ENCODE measurements around the gene HTRA3. TPM values are rescaled to one million over a fixed set of nuclear protein-coding genes. Genes with fewer than 3 reads are reported as not detected.

Gene HTRA3
- total and polyA plus RNA-seq, 2 experiments from 2014 or later, result 19.4 to 34.9 TPM

DNA sequence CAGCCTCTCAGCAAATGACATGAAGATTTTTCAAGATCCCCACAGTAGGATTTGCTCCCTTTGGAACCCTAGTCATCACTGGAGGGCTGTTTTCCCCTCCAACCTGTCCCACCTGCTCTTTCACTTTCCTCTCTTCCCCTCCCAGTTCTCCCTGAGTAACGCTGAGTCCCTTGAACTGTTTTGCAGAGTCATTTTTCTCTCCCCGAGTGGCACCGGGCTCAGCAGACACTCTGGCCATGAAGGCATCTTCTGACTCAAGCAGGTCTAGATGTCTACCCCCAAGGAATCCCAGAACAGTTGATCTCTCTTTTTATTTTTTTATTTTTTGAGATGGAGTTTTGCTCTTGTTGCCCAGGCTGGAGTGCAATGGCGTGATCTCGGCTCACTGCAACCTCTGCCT lies 52.2 kb downstream of the HTRA3 start:
- H3K4me1 ChIP-seq (ENCODE audit: insufficient read depth), result peaks cover under 1% of the 10 kb centered on the region
- 89% methylated on average over 5 of the region's 5 CpGs for WGBS (ENCODE audit: low lambda C conversion rate, missing lambda C conversion rate)
- no peaks in the 10 kb centered on the region for H4K20me1 ChIP-seq (ENCODE audit: insufficient read depth, poor library complexity, severe bottlenecking)
- H3K4me3 ChIP-seq, result no peak overlapping the region
- TF ChIP-seq EZH2phosphoT487 (IDR thresholded peaks at IDR 0.05; ENCODE audit: low read depth, severe bottlenecking, unreplicated experiment), result no peak
- TF ChIP-seq, protein P1, sequence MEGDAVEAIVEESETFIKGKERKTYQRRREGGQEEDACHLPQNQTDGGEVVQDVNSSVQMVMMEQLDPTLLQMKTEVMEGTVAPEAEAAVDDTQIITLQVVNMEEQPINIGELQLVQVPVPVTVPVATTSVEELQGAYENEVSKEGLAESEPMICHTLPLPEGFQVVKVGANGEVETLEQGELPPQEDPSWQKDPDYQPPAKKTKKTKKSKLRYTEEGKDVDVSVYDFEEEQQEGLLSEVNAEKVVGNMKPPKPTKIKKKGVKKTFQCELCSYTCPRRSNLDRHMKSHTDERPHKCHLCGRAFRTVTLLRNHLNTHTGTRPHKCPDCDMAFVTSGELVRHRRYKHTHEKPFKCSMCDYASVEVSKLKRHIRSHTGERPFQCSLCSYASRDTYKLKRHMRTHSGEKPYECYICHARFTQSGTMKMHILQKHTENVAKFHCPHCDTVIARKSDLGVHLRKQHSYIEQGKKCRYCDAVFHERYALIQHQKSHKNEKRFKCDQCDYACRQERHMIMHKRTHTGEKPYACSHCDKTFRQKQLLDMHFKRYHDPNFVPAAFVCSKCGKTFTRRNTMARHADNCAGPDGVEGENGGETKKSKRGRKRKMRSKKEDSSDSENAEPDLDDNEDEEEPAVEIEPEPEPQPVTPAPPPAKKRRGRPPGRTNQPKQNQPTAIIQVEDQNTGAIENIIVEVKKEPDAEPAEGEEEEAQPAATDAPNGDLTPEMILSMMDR (IDR thresholded peaks at IDR 0.05; ENCODE audit: poor library complexity), result no peak
- TF ChIP-seq EZH2 (IDR thresholded peaks at IDR 0.05; ENCODE audit: borderline replicate concordance), result no peak
- H3K79me2 ChIP-seq, result no peaks in the 10 kb centered on the region
- H3K9me2 ChIP-seq (replicated peaks; ENCODE audit: insufficient read depth), result no peaks in the 10 kb centered on the region
- no peaks in the 10 kb centered on the region for H3K9me3 ChIP-seq (ENCODE audit: low read depth)
- no peak overlapping the region for H3K4me2 ChIP-seq
- no peak overlapping the region for H2AFZ ChIP-seq
- no peaks in the 10 kb centered on the region for H3K27me3 ChIP-seq
- no peak for DNase-seq (ENCODE audit: low spot score)
- H3K36me3 ChIP-seq (replicated peaks; ENCODE audit: insufficient read depth, low read depth), result no peaks in the 10 kb centered on the region
- H3K27ac ChIP-seq, result no peak overlapping the region

DNA sequence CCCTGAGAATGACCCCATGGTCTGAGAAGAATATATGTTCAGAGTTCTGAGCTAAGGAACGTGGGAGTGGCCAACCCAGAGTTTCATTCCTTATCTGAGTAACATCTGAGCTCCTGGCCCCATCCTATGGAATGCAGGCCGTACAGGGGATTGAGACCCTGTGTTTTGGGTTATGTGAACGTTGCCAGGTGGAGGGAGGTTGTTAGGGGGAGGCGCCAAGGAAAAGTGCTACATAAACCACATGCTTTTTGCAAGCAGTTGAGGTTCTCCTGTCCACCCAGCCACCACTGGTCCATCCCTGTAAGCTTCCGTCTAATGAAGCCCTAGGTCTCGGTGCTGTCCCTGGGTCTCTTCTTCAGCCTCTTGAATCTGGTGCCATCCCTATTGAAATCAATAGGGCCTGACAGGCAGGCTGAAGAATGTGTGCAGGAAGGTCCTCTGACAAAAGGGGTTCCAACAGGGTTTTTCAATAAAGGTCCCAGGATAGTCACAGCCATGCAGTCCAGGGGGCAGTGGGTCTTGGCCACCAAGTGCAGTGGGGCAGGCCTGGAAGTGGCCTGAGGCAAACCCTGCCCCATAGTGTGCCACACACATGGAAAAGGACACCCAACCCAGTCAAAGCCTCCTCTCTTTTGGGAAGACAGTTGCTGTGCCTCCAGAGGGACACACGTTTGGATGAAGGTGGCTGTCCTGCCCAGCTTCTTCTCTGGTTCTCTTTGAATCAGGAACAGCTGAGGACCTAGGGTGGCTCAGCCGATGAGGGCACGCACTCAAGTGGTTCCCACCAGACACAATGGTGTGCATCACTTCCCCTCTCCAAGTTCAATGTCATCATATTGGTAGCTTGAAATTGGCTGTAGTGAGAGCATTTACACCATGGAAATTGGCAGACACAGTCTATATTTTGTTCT lies 53.5 kb downstream of the HTRA3 start:
- no peak for DNase-seq (ENCODE audit: low spot score)
- H3K27ac ChIP-seq, result no peak overlapping the region
- TF ChIP-seq EZH2phosphoT487 (IDR thresholded peaks at IDR 0.05; ENCODE audit: low read depth, severe bottlenecking, unreplicated experiment), result no peak
- TF ChIP-seq EZH2 (IDR thresholded peaks at IDR 0.05; ENCODE audit: borderline replicate concordance), result no peak
- TF ChIP-seq, protein P1 (IDR thresholded peaks at IDR 0.05; ENCODE audit: poor library complexity), result no peak
- H4K20me1 ChIP-seq (ENCODE audit: insufficient read depth, poor library complexity, severe bottlenecking), result no peaks in the 10 kb centered on the region
- H3K4me1 ChIP-seq (ENCODE audit: insufficient read depth), result no peaks in the 10 kb centered on the region
- H3K4me2 ChIP-seq, result no peak overlapping the region
- H2AFZ ChIP-seq, result no peak overlapping the region
- no peaks in the 10 kb centered on the region for H3K9me3 ChIP-seq (ENCODE audit: low read depth)
- 78% methylated on average over 9 of the region's 9 CpGs for WGBS (ENCODE audit: low lambda C conversion rate, missing lambda C conversion rate)
- no peak overlapping the region for H3K4me3 ChIP-seq
- H3K79me2 ChIP-seq, result no peaks in the 10 kb centered on the region
- H3K27me3 ChIP-seq, result no peaks in the 10 kb centered on the region
- no peaks in the 10 kb centered on the region for H3K9me2 ChIP-seq (replicated peaks; ENCODE audit: insufficient read depth)
- no peaks in the 10 kb centered on the region for H3K36me3 ChIP-seq (replicated peaks; ENCODE audit: insufficient read depth, low read depth)

DNA sequence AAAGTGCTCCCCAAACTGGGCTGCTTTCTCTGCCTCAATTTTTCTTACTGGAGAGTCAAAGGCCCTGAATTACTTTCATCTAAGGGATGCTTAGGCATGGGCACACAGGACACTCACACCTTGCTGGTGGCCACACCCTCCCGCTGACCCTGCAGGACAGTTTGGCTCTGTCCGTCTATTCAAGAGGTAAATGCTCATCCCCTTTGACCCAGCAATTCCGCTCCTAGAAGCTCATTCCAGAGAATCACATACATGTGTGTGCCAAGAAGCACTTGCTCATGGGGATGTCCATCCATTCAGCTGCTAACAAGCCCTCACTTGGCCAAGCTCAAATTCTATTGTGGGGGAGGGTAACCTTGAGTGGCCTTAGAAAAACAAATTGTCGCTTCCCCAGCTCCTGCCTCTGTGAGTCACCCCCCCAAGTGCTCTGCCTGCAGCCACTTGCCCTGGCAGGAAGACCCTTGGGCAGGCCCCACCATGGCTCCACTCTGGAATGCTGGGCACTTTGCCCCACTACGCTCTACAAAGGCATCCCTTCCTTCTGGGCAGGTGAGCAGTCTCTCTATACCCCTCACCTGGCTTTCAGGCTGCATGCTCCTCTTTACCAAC lies 54.5 kb downstream of the HTRA3 start:
- Histone ChIP-seq H2AFZ (no peak overlapping the region), H4K20me1 (ENCODE audit: insufficient read depth, poor library complexity, severe bottlenecking) (no peaks in the 10 kb centered on the region), H3K9me2 (replicated peaks; ENCODE audit: insufficient read depth) (no peaks in the 10 kb centered on the region), H3K27me3 (no peaks in the 10 kb centered on the region), H3K36me3 (replicated peaks; ENCODE audit: insufficient read depth, low read depth) (no peaks in the 10 kb centered on the region), H3K79me2 (no peaks in the 10 kb centered on the region), H3K27ac (no peak overlapping the region), H3K4me1 (ENCODE audit: insufficient read depth) (no peaks in the 10 kb centered on the region), H3K4me2 (no peak overlapping the region), H3K9me3 (ENCODE audit: low read depth) (no peaks in the 10 kb centered on the region), H3K4me3 (no peak overlapping the region)
- TF ChIP-seq, protein P1 (IDR thresholded peaks at IDR 0.05; ENCODE audit: poor library complexity), result no peak
- TF ChIP-seq EZH2phosphoT487 (IDR thresholded peaks at IDR 0.05; ENCODE audit: low read depth, severe bottlenecking, unreplicated experiment) (no peak), EZH2 (IDR thresholded peaks at IDR 0.05; ENCODE audit: borderline replicate concordance) (no peak)
- 95% methylated on average over 5 of the region's 5 CpGs for WGBS (ENCODE audit: low lambda C conversion rate, missing lambda C conversion rate)
- no peak for DNase-seq (ENCODE audit: low spot score)

Measured in hepatocyte (in vitro differentiated cells).